ENCODE results near the gene ZFAND2B.
A peak's percentile ranks its signal among the peaks of the same experiment; 100 is the strongest.

Gene ZFAND2B, protein sequence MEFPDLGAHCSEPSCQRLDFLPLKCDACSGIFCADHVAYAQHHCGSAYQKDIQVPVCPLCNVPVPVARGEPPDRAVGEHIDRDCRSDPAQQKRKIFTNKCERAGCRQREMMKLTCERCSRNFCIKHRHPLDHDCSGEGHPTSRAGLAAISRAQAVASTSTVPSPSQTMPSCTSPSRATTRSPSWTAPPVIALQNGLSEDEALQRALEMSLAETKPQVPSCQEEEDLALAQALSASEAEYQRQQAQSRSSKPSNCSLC

DNA sequence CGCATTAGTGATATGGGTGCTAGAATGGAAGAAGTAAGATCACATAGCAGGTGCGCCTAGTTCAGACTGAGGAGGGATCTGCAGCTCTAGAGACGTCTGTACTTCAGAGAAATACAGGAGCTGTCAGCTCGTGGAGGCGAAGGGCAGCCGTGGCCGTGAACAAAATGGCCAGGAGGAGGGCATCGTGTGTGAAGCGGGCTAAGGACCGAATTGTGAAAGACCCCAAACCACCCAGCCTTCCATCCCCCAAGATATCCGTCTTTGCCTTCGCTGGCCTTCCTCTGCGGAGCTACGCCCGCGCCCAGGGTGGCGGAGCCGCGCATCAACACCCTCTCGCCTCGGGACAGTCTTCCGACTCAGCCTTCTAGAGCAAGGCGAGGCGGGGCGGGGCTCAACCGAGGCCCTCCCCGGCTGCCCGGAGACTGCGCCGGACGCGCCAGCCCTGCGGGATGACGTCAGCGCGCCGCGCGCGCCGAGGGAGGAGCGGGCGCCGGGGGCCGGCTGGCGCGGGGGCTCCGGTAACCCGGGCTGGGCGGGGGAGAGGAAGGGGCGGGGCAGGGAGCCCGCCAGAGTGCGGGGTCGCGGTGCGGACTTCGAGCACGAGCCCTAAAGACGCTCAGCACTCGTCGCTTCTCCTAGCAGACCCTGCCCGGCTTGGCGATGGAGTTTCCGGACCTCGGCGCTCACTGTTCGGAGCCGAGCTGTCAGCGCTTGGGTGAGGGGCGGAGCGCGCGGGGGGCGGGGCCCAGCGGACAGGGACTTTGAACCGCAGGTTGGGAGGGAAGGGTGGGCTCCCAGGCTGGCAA is at the start of gene ZFAND2B:
TSS of gene ZFAND2B (plus strand) at position 455 of the 806 bp plus-strand sequence. CDS start at position 661, 206 bp downstream.
- DNase-seq (ENCODE audit: low spot score), result peak; percentile 93

DNA sequence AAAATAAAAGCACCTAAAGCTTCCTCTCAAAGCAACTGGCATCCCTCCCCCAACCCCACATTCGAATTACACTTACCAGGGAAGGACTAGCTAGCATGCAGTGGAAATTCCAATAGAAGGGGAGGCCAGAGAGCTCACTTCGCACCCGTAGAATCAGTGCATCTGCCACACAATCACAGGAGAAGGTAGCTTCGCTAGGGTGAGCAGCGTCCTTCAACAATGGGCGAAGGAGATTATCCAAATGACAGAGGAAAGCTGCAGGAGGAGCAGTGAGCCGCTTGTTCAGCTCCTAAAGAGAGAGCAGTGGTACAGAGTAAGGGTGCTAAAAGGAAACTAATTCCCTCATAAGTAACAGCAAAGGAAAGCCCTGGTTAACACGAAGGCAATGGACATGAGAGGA is 49.2 kb upstream of the ZFAND2B start:
- no peak for DNase-seq (ENCODE audit: low spot score)

DNA sequence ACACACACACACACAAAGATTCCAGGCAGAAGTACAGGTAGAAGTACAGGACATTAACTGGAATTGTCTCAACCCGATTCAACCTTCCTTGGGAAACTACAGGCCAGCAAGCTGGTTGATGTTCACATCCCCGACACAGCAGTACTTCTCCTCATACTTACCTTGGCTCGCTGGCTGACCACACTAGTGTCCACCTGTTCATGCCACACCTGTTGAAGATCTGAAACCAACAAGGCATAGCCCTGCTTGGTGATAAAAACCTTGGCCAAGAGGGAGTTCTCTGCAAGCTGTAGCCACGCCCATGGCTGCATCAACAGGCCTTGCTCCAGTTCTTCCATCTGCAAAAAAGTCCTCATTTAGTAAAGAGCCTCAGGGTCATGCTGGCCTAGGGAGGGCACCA is 48.6 kb upstream of the ZFAND2B start:
- no peak for DNase-seq (ENCODE audit: low spot score)

DNA sequence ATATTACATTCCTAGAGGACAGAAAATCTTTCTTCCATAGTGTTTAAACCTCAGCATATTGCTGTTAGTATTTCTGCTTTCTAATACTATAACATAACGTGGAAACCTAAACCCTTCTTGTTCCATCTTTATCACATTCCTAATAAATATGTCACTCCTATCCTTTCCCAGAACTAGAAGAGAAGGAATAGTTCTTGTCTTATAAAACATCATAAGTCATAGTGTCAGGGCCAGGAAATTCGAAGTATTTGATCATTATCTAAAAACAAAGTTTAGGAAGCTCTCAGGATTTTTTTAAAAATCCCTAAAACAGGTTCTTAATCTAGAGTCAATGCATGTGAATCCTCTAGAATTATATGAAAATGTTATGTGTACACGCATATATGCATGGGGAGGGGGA is 48.0 kb upstream of the ZFAND2B start:
- no peak for DNase-seq (ENCODE audit: low spot score)

DNA sequence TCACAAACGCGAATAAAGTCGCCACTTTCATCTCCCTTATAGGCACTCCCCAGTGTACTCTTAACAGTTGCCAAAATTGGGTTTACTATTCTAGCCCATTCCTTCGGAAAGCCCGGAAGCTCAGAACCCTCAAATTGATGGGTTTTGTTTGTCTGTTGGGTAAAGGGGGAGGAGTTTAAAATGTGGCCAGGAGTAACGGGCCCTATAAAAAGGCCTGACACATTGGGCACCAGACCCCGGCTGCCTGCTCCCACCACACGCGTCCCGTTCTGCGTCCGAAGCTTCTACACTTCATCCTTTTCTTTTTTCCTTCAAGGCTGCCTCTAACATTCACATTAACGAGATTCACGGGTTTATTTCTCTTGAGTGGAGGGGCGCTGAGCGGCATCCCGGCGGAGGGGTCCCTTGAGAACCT is 46.8 kb upstream of the ZFAND2B start:
- no peak for DNase-seq (ENCODE audit: low spot score)

DNA sequence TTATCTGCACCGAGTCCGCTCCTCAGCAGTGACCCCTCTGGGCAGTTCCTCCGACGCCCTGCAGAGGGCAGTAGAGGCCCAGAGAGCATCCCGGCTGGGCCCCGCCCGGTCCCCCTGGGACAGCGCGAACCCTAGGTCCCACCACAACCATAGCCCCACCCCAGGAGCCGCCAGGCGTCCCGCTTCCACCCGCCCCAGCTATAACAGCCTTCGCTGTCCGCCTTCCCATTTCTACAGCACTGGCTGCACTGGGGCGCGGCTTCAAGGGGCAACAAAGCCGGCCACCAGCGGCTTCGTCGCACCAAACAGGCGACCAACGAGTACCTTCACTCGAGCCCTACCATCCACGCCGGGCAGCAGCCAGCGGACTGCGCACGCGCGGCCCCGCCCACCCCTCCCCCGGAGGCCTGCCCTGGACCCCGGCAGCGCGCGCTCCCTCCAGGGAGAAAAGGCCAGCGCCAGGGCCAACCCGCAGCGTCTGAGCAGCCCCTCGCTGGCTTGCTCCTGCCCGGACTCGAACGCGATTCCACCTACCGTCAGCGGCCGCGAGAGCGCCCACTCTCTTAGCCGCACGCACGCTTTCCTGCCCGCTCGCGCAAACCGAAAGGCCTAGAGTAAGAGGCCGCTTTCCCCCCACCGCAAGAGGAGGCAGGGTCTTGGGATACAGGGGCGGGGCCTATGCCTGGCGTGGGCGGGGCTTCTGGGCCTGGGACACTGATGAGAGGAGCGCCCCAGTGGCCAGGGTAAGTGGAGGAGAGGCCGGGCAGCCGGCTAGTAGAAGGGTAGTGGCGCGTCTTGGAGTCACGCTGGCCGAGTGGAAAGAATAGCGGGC is 46.2 kb upstream of the ZFAND2B start, which contains the start of gene NHEJ1:
TSS of gene NHEJ1 (minus strand) at position 630 of the 832 bp plus-strand sequence. CDS start 2,453 bp downstream, outside the sequence.
- DNase-seq (ENCODE audit: low spot score), result peak; percentile 90

DNA sequence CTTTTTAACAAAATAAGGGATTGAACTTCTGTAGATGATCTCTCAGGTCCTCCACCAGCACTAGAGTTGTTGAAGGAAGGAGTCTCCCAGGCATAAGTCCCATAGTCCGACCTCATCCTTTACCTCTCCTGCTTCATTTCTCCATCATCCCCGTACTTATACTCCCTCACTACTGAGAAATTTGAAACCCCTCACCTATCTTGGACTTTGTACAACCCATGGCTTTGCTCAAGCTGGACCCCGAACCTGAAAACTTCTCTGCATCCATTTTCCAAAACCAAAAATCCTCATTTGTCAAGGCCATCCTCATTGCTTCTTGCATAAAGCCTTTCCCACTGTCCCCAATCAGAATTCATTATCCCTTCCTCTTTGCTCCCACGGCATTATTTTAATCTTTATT is 45.5 kb upstream of the ZFAND2B start:
- no peak for DNase-seq (ENCODE audit: low spot score)

DNA sequence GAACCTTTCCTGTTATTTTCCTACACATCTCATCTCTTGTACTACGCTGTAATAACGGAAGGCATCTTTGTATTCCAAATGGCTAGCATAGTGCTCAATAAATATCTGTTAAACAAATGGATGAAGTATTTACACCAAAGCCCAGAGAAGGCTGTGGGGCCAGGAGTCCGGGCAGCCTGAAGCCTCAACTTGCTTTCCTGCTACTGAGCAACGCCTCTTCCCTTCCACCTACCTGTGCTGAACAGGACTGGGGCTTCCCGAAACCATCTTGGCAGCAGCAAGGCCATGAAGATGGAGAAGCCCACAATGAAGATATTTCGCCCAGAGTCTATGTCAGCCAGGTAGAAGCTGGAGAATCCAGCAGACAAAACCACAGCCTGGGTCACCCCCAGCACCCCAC is 43.4 kb upstream of the ZFAND2B start:
- DNase-seq (ENCODE audit: low spot score), result no peak

DNA sequence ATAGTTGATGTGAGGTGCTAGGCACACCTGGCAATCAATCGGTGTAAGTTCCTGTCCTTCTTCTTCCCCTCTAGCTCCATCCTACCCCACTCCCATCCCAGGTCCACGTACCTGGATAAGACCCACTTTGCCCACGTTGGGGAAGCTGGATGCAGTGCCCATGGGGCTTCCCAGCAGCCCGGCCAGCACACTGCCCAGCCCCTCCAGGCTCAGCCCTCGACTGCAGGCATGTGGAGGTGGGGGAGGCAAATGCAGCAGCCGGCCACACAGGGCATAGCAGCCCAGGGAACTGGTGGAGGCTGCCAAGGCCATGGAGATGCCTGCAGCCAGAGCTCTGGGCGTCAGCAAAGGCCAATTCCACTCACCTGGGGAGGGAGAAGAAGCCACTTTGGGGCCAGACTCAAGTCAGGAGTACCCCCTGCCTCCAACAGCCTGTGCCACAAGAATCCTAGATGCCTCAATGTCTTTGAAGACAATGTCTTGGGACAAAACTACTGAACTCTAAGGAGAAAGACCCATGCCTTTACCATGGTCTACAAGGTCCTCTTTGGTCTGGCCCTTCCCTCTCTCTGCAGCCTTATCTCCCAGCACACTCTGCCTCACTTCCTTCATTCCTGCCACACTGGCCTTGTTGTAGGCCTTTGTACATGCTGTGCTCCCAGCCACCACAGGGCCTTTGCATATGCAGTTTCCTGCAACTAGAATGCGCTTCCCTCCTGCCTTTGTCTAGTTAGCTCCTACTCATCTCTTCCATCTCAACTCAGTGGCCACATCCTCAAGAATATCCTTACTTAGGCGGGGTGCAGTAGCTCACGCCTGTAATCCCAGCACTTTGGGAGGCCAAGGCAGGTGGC is 41.3 kb upstream of the ZFAND2B start:
- no peak for DNase-seq (ENCODE audit: low spot score)

DNA sequence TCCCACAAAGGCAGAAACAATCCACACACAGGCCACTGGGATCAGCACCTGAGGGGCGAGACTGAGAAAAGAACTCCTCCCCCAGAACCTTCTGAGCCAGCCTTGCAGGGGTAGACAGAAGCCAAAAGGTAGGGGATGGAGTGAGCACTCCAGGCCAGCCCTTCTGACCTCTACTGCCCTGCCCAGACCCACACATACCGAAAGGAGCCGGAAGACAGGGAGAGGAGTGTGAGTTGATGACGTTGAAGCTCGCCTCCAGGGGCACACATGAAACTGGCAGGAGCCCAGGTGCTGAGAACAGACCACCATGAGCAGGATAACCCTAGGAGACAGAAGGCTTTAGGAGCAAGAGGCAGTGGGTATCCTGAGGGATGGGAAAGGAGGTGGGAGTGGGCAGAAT is 38.6 kb upstream of the ZFAND2B start:
- DNase-seq (ENCODE audit: low spot score), result no peak

DNA sequence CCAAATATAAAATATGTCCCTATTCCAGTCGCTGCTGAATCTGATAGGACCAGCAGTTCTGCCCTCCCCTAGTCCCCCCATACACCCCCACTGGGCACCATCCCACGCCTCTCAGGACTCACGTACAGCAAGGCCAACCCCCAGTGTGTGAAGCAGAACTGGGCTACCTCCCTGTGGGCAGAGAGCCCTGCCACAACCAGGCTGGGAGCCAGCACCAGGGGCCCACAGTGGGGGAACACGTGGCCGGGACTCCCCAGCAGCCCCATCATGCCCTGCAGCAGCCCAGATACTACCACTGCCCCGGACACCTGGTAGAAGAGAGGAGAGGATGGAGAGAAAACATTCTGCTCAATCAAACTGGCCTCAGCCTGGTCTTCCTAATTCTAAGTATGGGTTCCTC is 38.1 kb upstream of the ZFAND2B start:
- DNase-seq (ENCODE audit: low spot score), result no peak

DNA sequence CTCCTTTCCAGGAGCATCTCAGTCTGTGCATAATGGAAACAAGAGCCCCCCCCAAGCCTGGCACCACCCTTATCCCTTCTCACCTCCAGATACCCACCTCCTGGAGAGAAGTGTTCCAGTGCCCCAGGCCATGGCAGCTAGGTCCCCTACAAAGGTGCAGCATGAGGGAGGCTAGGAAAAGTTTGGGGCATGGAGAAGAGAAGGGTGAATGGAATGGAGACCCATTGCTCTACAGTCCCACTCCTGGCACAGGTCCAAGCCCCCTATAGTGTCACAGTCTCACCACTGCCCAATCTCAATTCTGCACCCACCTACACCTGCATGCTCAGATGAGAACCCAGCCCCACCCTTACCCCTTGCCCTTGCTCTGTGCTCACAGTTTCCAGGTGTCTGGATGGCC is 37.6 kb upstream of the ZFAND2B start:
- DNase-seq (ENCODE audit: low spot score), result no peak

DNA sequence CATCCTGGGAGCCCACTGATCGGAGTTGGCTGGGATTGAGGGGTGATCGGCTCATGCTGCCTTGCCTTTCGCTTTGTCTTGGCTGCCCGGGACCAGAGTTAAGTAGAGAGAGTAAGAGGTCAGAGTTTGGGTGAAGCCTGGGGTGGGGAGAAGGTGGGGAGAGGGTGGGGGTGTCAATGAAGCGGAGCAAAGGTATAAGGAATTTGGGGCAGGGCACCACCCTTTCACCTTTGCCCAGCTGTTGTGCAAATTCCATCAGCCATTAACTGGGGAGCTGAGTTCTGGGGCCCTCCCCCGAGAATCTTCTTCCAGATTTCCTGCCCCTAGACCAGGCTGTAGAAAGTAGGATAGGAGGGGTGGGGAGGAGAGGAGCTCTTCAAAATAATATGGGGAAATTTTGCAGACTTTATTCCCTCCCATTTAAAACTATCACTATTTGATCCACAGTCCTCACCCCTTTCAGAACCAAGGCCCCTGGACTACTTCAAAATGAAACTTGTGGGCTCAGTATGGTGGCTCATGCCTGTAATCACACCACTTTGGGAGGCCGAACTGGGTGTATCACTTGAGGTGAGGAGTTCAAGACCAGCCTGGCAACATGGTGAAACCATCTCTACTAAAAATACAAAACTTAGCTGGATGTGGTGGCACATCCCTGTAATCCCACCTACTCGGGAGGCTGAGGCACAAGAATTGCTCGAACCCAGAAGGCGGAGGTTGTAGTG is 36.5 kb upstream of the ZFAND2B start, which contains the start of gene SLC23A3:
TSS of gene SLC23A3 (minus strand) at position 100 of the 725 bp plus-strand sequence. CDS start at position 55, 45 bp downstream.
- DNase-seq (ENCODE audit: low spot score), result no peak

DNA sequence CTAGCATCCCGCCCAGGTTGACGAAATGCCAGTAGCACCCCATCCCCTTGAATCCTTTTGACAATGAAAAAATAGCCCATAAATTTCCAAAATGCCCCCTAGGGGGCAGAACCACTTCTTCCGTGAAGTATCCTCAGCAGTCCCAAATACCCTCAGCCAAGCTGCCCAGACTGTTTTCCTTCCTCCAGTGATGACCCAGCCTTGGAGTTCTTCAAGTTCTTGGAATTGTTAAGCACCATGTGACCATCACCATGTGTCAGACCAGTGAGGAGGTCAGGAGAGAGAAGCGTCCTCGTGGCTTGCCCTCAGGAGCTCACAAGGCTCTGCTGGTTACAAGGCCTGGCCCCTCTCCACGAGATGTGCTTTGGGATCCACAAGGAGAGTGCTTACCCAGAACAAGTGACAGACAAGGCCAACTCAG is 35.3 kb upstream of the ZFAND2B start:
- peak; percentile 70 for DNase-seq (ENCODE audit: low spot score)

DNA sequence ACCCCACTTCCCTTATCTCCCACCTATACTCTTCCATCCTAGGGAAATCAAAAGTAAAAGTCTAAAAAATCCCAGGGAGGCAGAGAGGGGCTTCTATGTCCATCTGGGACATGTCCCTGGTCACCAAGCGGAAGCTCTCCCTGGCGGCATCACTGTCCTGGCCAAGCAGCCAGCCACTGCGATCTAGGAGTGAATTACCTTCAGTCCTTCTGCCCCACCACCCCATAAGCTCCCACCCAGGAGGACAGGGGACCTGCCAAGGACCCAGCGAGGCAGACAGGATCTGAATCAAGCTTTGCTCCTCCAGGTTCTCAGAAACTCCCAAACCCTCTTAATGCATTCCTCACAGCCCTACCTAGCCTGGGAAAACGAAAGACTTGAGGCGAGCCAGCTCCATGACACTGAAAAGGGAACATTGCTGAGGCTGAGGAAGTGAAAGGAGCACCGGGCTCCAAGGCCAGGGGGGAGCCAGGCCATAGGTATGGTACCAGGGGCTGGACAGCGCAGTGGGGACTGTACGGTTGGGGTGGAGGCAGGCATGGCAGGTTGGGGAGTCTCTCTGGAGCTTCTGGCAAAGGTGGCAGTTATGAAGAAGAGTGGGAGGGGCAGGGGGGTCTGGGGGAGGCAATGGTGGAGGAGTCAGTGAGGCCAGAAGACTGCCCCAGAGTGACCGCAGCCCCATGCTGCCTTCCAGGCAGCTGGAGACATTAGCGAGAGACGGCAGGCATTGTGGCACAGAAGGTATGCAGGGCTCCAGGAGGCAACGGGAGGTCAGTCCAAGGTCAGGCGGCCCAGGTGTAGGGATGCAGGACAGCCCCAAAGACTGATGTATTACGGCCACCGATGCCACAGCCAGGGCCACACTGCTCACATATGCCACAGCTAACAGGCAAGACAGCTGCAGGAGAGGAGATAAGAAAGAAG is 34.1 kb upstream of the ZFAND2B start:
- DNase-seq (ENCODE audit: low spot score), result no peak

DNA sequence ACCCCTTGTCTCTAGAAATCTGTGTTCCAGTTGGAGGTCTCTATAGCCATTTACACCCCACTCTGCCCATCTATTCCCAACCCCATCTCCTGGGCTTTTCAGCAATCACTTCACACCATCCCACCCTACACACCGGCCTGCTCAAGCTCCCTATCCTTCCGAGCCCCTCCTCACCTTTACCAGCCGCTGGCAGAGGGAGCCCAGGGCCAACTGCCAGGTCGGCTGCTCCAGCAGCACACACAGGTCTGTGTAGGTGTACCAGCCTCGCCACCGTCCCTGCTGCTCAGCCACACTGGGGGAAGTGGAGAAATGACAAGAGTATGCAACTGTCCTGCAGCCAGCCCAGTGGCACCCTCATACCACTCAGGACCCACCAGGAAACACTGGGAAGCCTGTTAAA is 33.4 kb upstream of the ZFAND2B start:
- DNase-seq (ENCODE audit: low spot score), result no peak

DNA sequence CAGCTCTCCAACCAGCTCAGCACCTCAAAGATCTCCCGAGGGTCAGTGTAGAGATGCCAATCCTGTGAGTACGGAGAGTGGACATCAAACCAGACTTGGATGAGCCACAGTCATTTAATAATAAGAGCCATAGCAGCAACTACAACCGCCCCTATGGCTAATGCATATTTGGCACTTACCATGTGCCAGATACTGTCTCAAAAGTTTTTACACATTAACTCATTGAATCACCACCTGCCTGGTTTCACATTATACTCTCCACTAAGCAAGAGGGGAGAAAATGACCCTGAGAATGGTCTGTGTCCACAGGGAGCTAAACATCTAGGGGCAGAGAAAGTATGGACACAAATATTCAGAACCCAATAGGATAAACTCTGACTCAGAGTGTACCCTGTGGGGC is 32.4 kb upstream of the ZFAND2B start:
- no peak for DNase-seq (ENCODE audit: low spot score)

DNA sequence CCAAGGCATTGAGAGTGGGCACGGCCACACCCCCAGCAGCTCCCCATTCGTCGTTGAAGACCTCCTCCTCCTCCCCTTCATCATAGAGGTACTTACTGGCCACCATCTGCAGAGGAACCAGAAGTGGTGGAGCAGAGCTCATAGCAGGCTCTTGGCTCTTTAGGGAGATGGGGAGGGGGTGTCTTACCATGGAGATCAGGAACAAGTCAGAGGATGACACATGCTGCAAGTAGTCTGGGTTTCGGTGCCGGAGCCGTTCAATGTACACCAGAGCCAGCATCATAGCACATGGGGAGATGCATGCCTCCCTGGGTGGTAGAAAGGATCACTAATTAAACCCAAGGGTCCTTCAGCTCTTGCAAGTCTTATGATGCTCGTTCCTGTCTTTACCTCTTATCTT is 31.8 kb upstream of the ZFAND2B start:
- no peak for DNase-seq (ENCODE audit: low spot score)

DNA sequence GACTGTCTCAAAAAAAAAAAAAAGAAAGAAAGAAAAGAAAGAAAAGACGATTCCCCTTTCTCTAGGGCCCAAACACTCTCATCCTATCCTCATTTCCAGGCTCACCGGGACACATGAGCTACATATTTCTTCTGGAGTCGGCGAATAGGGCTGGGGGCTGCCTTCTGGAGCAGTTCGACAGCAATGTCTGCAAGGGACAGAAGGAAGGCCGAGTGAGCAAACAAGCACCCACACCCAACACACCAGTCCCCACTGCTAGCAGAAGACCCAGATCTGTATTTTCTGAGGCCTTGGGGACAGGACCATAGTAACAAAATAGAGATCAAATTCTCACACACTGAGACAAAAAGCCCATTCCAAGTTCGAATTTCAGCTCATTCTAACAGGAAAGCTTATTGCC is 31.1 kb upstream of the ZFAND2B start:
- no peak for DNase-seq (ENCODE audit: low spot score)
